RWPE1 (cell line): Measurements from ENCODE around the gene SRPK2.
"Not testable (repeated sequence)": the region's sequence is repeated elsewhere in the genome, so short reads cannot be mapped to it uniquely, and the experiment has no call there.

Experiments
- CTCF ChIA-PET: fragments of 350-600 bp; sonication (Branson Sonifier 250); formaldehyde crosslinking; extraction: SDS; loops from one replicate; lab custom pipeline; 2021; lab: Yijun Ruan, JAX
- POLR2A ChIA-PET: fragments of 400-600 bp; formaldehyde crosslinking; extraction: SDS; loops from one replicate; lab custom pipeline; 2020; ENCODE audit warnings: antibody characterized with exemption; ENCODE audit not compliant: low non-redundant PET; lab: Yijun Ruan, JAX
- DNase-seq: peaks from one replicate; pipeline ENCODE4 v3.0.0; 2012; ENCODE audit warnings: low spot score
- H3K27ac ChIP-seq: fragments of 450-650 bp; 2 replicates; pipeline ENCODE4 v1.5.1; 2017
- CTCF ChIP-seq: fragments of 450-650 bp; conservative IDR thresholded peaks from 2 replicates; pipeline ENCODE4 v1.5.1; 2017; ENCODE audit warnings: low read depth, mild to moderate bottlenecking

SRPK2 gene

DNA sequence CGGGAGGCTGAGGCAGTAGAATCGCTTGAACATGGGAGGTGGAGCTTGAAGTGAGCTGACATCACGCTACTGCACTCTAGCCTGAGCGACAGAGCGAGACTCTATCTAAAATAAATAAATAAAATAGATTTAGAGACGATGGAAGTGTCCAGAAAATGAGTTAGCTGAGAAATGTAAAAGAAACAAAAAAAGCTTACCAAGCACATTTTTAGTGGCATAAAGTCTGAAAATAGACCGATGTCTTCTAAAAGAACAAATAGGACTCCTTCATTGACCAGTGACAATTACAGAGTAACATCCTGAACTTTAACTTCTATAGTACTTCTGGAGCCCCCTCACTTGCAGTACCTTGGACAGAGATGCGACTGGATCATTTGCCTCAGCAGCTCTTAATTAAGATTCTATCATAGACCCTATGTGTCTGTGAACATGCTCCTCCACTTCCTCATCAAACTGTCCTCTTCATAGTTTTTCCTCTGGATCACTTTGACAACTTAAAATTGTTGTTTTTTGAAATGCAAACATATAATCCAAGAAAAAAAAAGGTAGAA, 25.2 kb upstream of the SRPK2 start:
- ChIA-PET POLR2A (no interaction called here), CTCF (interaction anchor here (0.5 to 0.6 kb wide), 2 partner anchors 21 to 867 kb away, joined by 3 to 5 read pairs; no protein-coding TSS in a partner anchor)
- TF ChIP-seq CTCF = no peak
- DNase-seq = no peak
- H3K27ac ChIP-seq = no peak overlapping the region

- DNase-seq, POLR2A ChIA-PET, CTCF ChIA-PET, H3K27ac ChIP-seq: not testable (repeated sequence)
Observed at GRCh38 chr7:105410774-105411173, 22.1 kb upstream of the SRPK2 start.

- DNase-seq, H3K27ac ChIP-seq, POLR2A ChIA-PET: not testable (repeated sequence)
- CTCF ChIA-PET = interaction anchor here (0.6 kb wide), 1 partner anchor 575 kb away, joined by 5 read pairs; no protein-coding TSS in a partner anchor
Observed at GRCh38 chr7:105409775-105410174, 21.1 kb upstream of the SRPK2 start.

GRCh38 chr7:105408791-105409410, 20.2 kb upstream of the SRPK2 start:
- DNase-seq = no peak
- no peak overlapping the region for H3K27ac ChIP-seq
- TF ChIP-seq CTCF = no peak
- ChIA-PET CTCF (interaction anchor here (0.6 kb wide), 1 partner anchor 576 kb away, joined by 5 read pairs; no protein-coding TSS in a partner anchor), POLR2A (no interaction called here)

DNA sequence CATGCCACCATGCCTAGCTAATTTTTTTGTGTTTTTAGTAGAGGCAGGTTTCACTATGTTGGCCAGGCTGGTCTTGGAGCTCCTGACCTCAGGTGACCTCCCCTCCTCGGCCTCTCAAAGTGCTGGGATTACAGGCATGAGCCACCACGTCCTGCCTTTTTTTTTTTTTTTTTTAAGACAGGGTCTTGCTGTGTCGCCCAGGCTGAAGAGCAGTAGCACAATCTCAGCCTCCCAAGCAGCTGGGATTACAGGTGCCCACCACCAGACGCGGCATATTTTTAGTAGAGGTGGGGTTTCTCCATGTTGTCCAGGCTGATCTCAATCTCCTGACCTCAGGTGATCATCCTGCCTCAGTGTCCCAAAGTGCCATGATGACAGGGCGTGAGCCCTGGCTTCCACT, 14.4 kb upstream of the SRPK2 start:
- H3K27ac ChIP-seq = no peak overlapping the region
- CTCF ChIA-PET = no interaction called here
- no peak for TF ChIP-seq CTCF
- no peak for DNase-seq
- POLR2A ChIA-PET = no interaction called here

DNA sequence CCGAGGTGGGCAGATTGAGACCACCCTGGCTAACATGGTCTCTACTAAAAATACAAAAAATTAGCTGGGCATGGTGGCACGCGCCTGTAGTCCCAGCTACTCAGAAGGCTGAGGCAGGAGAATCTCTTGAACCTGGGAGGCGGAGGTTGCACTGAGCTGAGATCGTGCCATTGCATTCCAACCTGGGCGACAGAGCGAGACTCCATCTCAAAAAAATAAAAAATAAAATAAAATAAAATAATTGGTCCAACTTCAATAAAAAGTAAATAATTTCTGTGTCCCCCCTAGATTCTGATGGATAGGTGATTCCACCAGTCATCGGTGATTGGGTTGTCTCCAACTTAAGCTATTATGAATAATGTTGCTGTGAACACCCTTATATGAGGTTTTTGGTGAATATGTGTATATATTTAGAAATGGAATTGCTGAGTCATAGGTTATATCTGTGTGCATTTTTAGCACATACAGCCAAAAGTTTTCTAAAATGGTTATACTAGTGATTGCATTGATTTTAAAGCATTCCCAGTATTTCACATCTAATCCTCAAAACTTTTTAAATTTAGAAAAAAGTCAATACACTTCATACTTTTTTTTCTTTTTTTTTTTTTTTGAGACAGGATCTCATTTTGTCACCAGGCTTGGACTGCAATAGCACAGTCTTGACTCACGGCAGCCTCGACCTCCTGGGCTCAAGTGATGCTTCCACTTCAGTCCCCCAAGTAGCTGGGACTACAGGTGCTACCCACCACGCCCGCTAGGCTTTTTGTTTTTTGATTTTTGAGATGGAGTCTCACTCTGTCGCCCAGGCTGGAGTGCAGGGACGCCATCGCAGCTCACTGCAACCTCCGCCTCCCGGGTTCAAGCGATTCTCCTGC, 13.7 kb upstream of the SRPK2 start:
- POLR2A ChIA-PET = no interaction called here
- no peak for TF ChIP-seq CTCF
- no peak for DNase-seq
- no peak overlapping the region for H3K27ac ChIP-seq
- CTCF ChIA-PET = interaction anchor here (0.5 to 0.6 kb wide), 2 partner anchors 15 to 19 kb away, joined by 3 to 5 read pairs; no protein-coding TSS in a partner anchor

DNA sequence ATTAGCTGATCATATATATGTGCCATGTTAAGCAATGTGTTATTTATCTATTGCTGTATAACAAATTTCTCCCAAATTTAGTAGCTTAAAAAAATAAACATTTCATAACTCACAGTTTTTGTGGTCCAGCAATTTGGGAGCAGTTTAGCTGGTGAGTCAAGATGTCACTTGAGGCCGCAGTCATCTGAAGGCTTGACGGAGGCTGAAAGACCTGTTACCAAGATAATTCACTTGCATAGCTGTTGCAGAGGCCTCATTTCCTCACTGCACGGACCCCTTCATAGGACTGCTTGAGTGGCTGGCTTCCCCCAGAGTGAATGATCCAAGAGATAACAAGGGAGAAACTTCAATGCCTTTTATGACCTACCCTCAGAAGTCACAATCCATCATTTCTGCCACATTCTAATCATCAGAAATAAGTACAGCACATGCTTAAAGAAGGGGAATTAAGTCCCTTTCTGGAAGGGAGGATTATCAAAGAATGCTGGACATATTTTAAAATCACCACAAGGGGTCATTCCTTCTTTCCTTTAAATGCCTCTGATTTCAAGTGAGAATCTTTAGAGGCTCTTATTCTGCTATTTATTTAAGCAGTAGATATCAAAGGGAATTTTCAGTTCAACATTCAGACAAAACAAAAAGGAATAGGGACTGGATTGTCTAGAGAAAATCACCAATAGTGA, 10.5 kb upstream of the SRPK2 start:
- ChIA-PET CTCF (interaction anchor here (0.6 to 1.3 kb wide), 5 partner anchors 15 to 244 kb away, joined by 3 to 5 read pairs (median 4); no protein-coding TSS in a partner anchor), POLR2A (no interaction called here)
- peak; percentile 48 for TF ChIP-seq CTCF
- no peak for DNase-seq
- H3K27ac ChIP-seq = no peak overlapping the region
